HG03280 (cell line): ENCODE data around the gene MED9.

ENCODE experiments used
- ATAC-seq: cut with Tn5 transposase; IDR thresholded peaks from one replicate; pipeline ENCODE4 v1.9.1; 2021; ENCODE audit warnings: mild to moderate bottlenecking, moderate library complexity; ENCODE audit not compliant: unreplicated experiment

MED9 gene

GRCh38 chr17:17514993-17515933 lies 38.5 kb downstream of the MED9 start:
- ATAC-seq: no peak

GRCh38 chr17:17515934-17516930 lies 39.4 kb downstream of the MED9 start:
- ATAC-seq: no peak

- ATAC-seq: no peak
These were observed 40.3 kb downstream of the MED9 start for GRCh38 chr17:17516941-17517720.

- ATAC-seq: no peak
These were observed 41.2 kb downstream of the MED9 start for GRCh38 chr17:17518014-17518413.

- no peak for ATAC-seq
These were observed 42.2 kb downstream of the MED9 start for GRCh38 chr17:17518951-17519350.

GRCh38 chr17:17519886-17520285 lies 43.1 kb downstream of the MED9 start:
- no peak for ATAC-seq

- no peak for ATAC-seq
These were observed 43.9 kb downstream of the MED9 start for GRCh38 chr17:17520599-17521232.

GRCh38 chr17:17523001-17523730 lies 46.4 kb downstream of the MED9 start:
- no peak for ATAC-seq

- no peak for ATAC-seq
These were observed 47.1 kb downstream of the MED9 start for GRCh38 chr17:17523731-17524490.

- ATAC-seq: no peak
These were observed 48.5 kb downstream of the MED9 start for GRCh38 chr17:17525311-17525710.

- no peak for ATAC-seq
These were observed 49.2 kb downstream of the MED9 start for GRCh38 chr17:17525956-17526355.

- ATAC-seq: no peak
These were observed 49.6 kb downstream of the MED9 start for GRCh38 chr17:17526369-17526768.

- ATAC-seq: no peak
These were observed 50.7 kb downstream of the MED9 start for GRCh38 chr17:17527534-17527933.

GRCh38 chr17:17527956-17528500 lies 51.2 kb downstream of the MED9 start:
- ATAC-seq: no peak

GRCh38 chr17:17528696-17529652 lies 52.2 kb downstream of the MED9 start:
- ATAC-seq: no peak

- no peak for ATAC-seq
These were observed 54.4 kb downstream of the MED9 start for GRCh38 chr17:17531156-17531555.

GRCh38 chr17:17532991-17533390 lies 56.2 kb downstream of the MED9 start:
- no peak for ATAC-seq
